Measurements from ENCODE around the gene ARMC9.
"Not testable (repeated sequence)": the region's sequence is repeated elsewhere in the genome, so short reads cannot be mapped to it uniquely, and the experiment has no call there.

The ARMC9 gene

DNA sequence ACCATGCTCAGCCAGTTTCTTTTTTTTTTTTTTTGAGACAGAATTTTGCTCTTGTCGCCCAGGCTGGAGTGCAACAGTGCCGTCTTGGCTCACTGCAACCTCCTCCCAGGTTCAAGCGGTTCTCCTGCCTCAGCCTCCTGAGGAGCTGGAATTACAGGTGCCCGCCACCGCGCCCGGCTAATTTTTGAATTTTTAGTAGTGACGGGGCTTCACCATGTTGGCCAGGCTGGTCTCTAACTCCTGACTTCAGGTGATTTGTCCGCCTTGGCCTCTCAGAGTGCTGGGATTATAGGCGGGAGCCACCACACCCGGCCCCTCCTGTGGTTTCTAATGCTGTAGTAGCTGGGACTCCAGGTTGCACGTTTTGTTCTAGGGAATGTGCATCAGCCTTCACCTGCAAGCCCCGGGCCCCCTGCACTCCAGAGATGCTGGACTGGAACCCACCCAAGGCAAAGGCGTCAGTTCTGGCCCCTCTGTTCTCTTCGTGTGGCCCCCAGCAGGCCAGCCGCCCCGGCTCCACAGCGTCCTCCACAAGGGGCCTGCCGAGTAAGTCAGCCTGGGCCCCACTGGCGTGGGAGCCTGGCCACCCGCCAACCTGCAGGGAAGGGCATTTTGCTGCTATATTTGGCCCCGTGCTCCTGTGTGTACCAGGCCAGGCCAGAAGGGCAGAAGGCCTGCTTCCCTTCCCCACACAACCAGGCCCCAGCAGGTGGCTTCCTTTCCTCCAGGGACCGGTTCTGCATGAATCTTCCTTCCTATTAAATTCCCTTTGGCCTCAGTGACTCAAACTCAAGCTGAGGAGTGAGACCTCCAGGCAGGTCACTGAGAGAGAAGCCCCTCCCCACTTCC lies 171.4 kb downstream of the ARMC9 start:
- no peak for DNase-seq

- no peak for DNase-seq
Measured at GRCh38 chr2:231370429-231370748, 172.0 kb downstream of the ARMC9 start.

- no peak for DNase-seq
Measured at GRCh38 chr2:231370749-231371429, 172.5 kb downstream of the ARMC9 start.

GRCh38 chr2:231371430-231372054 lies 173.1 kb downstream of the ARMC9 start:
- DNase-seq = no peak

- DNase-seq = no peak
Measured at GRCh38 chr2:231372326-231372725, 173.9 kb downstream of the ARMC9 start.

DNA sequence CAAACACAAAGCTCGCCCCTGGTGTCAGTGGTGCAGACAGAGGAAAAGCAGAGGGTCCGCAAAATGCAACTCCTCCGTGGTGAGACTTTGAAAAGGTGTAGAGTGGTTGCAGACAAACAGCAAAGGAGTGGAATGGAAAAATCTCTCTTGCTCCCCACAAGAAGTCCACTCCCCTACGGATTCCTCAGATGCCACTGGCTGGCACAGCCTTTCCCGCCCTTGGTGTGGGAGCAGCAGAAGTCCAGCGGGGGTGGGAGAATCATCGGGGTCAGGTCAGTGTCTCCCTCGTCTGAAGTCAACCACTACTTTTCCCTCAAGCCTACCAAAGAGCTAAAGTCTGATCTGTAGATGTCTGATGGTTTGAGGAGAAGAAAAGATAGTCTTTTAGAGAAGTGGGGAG lies 174.8 kb downstream of the ARMC9 start:
- no peak for DNase-seq

DNA sequence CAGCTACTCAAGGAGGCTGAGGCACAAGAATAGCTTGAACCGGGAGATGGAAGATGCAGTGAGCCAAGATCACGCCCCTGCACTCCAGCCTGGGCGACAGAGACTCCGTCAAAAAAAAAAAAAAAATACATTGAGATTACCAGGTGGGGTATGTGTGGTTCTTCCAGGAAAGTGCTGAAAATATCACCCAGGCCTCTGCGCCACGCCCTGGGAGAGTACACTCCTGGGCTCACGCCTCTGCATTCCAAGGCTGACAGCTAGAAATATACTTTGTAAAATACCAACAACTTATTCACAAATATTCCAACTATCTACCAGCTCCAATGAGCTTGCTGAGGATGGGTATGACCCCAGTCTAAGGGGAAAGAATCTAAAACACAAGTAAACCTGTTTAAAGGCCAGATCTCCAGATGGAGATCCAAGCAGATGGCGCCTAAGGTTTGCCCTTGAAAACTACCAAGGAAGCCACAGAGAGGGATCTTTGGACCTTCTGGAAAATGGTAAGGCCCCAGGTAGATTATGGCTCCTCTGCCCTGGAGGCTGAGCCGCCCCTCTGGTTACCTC lies 175.4 kb downstream of the ARMC9 start:
- DNase-seq = no peak

- no peak for DNase-seq
Measured at GRCh38 chr2:231374771-231375170, 176.3 kb downstream of the ARMC9 start.

DNA sequence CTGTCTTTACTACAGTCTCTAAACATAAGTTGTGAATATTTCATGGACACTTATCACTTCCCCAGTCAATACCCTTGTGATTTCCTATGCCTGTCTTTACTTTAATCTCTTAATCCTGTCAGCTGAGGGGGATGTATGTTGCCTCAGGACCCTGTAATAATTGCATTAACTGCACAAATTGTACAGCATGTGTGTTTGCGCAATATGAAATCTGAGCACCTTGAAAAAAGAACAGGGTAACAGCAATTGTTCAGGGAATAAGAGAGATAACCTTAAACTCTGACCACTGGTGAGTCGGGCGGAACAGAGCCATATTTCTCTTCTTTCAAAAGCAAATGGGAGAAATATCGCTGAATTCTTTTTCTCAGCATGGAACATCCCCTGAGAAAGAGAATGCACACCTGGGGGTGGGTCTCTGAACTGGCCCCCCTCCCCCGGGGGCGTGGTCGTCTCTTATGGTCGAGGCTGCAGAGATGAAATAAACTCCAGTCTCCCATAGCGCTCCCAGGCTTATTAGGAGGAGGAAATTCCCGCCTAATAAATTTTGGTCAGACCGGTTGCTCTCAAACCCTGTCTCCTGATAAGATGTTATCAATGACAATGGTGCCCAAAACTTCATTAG lies 177.7 kb downstream of the ARMC9 start:
- not testable (repeated sequence) for DNase-seq

DNA sequence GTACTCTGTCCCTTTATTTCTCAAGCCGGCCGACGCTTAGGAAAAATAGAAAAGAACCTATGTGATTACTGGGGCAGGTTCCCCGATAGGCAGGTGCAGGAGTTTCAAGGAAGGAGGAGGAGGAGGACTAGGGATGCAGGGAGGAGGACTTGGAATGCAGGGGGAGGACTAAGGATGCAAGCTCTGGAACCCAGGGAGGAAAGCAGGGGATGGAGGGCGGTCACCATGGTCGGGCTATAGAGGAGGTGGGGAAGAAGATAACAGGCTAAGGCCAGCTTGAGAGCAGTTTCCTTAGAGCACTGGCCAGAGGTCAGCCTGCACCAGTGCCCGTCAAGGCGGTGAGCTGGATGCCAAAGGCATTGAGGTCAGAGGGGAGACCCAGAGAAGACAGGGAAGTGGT lies 178.4 kb downstream of the ARMC9 start:
- DNase-seq = no peak

DNA sequence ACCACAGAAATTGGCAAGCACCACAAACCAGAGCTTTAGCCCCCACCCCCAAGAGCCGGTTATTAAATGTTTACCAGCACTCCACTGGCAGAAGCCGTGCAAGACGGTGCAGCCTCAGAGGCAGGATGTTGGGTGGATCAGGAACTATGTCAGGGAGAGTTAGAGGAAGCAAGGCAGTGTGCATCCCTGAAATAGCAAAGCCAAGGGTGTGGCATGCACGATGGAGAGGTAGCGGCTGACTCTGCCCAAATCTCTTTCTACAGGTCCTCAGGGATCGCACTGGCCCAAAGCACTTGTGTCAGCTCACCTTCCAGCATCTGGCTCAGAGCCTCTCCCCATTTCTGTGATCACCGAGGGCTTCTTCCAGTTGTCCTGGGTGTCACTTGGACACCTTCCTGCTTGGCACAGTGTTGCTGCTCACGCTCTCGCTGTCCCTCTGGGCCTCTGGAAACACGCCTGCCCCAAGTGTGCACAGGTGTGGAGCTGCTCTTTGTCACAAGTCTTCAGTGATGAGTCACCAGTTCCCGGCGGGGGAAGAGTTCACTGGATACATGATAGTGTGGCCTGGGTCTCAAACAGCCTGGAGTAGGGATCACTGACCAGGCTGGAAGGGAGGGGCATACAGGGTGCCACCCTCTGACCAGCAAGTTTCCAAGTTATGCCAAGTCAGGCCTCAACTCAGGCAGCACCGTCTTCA lies 179.7 kb downstream of the ARMC9 start:
- DNase-seq = no peak

DNA sequence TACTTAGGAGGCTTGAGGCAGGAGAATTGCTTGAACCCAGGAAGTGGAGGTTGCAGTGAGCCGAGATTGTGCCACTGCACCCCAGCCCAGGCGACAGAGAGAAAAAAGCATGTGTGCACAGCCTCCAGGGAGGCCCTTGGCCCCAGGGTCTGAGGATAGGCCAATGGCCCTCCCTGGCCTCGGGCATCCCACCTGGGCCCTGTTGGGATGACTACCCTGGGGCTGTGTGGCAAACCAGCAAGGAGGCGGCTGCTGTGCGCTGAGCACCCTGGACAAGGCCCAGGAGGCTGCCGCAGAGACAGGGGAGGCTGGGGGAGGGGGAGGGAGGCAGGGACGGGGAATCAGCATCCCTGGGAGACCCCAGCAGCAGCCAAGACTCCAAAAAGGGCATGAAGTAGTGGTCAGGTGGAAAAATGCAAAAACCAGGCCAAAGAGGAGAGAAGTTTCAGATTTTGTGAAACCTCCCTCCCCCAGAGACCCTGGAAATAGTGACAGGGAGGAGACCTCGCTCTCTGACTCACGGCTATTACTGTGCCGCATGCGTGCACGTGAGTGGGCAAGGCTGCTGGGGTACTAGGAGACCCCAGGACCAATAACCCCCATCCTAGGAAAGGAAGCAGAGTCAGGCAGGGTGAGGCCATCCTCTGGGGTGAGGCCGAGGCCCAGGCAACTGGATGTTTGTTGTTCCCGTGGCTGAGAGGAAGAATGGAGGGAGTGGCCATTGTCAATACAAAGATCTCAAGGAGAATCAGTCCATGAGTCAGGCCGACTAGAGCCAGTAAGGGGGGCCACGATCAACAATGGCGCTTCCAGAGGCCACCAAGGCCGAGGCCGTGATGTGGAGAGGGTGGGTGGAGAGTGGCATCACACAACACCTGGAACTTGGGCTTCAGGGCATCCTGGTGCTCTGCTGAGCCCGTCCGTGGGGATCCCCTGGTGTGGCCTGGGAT lies 181.1 kb downstream of the ARMC9 start:
- DNase-seq = no peak

- DNase-seq = no peak
Measured at GRCh38 chr2:231380307-231380706, 181.9 kb downstream of the ARMC9 start.

DNA sequence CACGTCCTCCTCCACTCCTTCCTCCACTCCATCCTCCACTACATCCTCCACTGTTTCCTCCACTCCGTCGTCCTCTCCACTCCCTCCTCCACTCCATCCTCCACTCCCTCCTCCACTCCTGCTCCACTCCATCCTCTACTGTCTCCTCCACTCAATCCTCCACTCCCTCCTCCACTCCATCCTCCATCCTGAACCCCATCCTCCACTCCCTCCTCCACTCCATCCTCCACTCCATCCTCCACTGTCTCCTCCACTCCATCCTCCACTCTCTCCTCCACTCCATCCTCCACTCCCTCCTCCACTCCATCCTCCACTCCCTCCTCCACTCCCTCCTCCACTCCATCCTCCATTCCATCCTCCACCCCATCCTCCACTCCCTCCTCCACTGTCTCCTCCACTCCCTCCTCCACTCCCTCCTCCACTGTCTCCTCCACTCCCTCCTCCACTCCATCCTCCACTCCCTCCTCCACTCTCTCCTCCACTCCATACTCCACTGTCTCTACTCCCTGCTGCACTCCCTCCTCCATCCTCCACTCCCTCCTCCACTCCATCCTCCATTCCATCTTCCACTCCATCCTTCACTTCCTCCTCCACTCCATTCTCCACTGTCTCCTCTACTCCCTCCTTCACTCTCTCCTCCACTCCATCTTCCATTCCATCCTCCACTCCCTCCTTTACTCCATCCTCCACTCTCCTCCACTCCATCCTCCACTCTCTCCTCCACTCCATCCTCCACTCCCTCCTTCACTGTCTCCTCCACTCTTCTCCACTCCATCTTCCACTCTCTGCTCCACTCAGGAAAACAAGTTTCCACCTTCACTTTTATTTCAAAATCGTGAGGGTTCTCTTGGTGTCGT lies 182.8 kb downstream of the ARMC9 start:
- no peak for DNase-seq

DNA sequence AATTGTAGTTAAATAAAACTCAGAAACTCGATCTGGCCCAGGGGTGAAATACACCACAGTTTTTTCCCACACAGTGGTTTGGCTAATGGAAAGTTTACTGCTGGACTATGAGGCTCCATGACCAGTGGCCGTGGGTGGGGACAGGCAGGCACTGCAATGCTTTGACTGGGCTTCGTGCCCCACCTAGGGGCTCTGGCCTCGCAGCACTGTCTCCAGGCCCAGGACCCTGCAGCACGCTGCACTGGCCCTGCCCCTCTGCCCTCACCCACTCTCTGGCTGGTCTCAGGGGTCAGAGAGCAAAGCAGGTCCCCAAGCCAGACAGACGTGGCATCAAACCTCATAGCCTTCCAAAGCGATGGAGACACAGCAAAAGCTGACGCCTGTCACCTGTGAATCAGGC lies 183.7 kb downstream of the ARMC9 start:
- DNase-seq = no peak

GRCh38 chr2:231383416-231384108 lies 185.1 kb downstream of the ARMC9 start:
- DNase-seq = no peak

- no peak for DNase-seq
Measured at GRCh38 chr2:231384109-231384435, 185.6 kb downstream of the ARMC9 start.

GRCh38 chr2:231384970-231385369 lies 186.5 kb downstream of the ARMC9 start:
- no peak for DNase-seq

DNA sequence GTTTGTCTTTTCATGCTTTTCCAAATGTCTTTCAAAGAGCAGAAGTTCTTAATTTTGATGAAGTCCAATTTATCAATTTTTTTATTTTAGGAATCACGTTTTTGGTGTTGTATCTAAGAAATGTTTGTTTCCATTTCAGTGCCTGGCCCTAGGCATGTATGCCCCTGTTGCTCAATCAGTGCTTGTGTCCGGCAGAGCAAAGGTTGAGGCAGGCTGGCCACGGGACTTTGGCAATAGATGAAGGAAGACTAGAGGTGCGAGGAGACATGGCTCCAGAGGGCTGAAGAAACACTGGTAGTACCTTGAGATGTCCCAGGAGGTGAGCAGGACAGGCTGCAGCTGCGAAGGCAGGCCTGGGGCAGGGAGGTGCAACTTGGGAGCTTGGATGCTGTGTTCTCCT lies 187.0 kb downstream of the ARMC9 start:
- DNase-seq = no peak

DNA sequence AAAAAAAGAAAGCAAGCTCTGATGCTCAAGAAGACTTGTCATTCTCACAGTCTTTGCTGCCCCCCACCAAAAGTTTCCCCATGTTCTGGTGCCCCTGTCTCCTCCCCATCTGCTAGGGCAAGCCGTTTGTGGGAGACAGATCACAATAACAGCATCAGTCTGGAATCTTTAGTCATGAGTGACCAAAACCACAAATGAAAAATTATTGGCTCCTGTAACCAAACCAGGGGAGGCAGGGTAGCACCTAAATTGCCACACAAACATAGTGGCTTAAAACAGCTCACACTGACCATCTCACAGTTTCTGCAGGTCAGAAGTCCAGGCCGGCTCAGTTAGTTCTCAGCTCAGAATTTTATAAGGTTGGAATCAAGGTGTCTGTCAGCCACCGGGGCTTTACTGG lies 188.0 kb downstream of the ARMC9 start:
- DNase-seq = no peak

All from activated gamma-delta T cell treated with Interleukin-2 at 50 U/mL for 16 hours (primary cell).